A673 (cell line): ENCODE measurements around the gene ASB8. TPM values are rescaled to one million over a fixed set of nuclear protein-coding genes. Genes with fewer than 3 reads are reported as not detected.

ENCODE experiments used
- BruUV-seq: library from RNA; stranded (reverse); fragments of 400-500 nt; replicated peaks from 2 replicates; lab custom pipeline; 2021; lab: Mats Ljungman, UMichigan
- CTCF ChIA-PET: fragments of 300-600 bp; sonication (Branson Sonifier 250); formaldehyde crosslinking; loops from one replicate; lab custom pipeline; 2022; ENCODE audit warnings: antibody characterized with exemption; lab: Charles Lee
- POLR2A ChIA-PET: fragments of 300-600 bp; sonication (Branson Sonifier 250); formaldehyde crosslinking; loops from one replicate; lab custom pipeline; 2022; ENCODE audit warnings: antibody characterized with exemption; ENCODE audit not compliant: low non-redundant PET; lab: Charles Lee
- DNase-seq: peaks from one replicate; pipeline ENCODE4 v3.0.0-alpha.2; 2015; ENCODE audit warnings: low spot score
- H3K27ac ChIP-seq: fragments of 200-600 bp; sonication (generic); 2 replicates; pipeline ENCODE4 v1.5.1; 2016; ENCODE audit warnings: mixed run types, low read depth, mild to moderate bottlenecking, mixed read lengths, antibody characterized with exemption, low read length; ENCODE audit not compliant: poor library complexity, severe bottlenecking
- H3K27me3 ChIP-seq: fragments of 200-600 bp; sonication (generic); replicated peaks from 2 replicates; pipeline ENCODE4 v1.6.1; 2017; ENCODE audit warnings: mixed run types, low read depth, mild to moderate bottlenecking, mixed read lengths, antibody characterized with exemption, low read length; ENCODE audit not compliant: insufficient read depth, poor library complexity
- H3K36me3 ChIP-seq: fragments of 200-600 bp; sonication (generic); 2 replicates; pipeline ENCODE4 v1.6.1; 2016; ENCODE audit warnings: mixed run types, mild to moderate bottlenecking, mixed read lengths, antibody characterized with exemption, low read length; ENCODE audit not compliant: insufficient read depth, poor library complexity, severe bottlenecking
- H3K4me1 ChIP-seq: fragments of 200-600 bp; sonication (generic); 2 replicates; pipeline ENCODE4 v1.6.1; 2017; ENCODE audit warnings: mixed run types, mild to moderate bottlenecking, mixed read lengths, antibody characterized with exemption, low read length; ENCODE audit not compliant: insufficient read depth, poor library complexity, severe bottlenecking
- H3K4me3 ChIP-seq: fragments of 200-600 bp; sonication (generic); 2 replicates; pipeline ENCODE4 v1.5.1; 2016; ENCODE audit warnings: low read depth, mixed run types, mild to moderate bottlenecking, mixed read lengths, low read length; ENCODE audit not compliant: poor library complexity, severe bottlenecking
- H3K9me3 ChIP-seq: fragments of 200-600 bp; sonication (generic); 2 replicates; pipeline ENCODE4 v1.6.1; 2016; ENCODE audit warnings: mixed run types, low read depth, mild to moderate bottlenecking, mixed read lengths, antibody characterized with exemption, low read length; ENCODE audit not compliant: poor library complexity, severe bottlenecking
- CTCF ChIP-seq: fragments of 300-800, 200-600 bp; sonication (generic); conservative IDR thresholded peaks from 2 replicates; pipeline ENCODE4 v1.5.1; 2017; ENCODE audit warnings: low read depth, mild to moderate bottlenecking, antibody characterized with exemption, low read length, moderate library complexity, mixed read lengths
- EZH2 ChIP-seq: fragments of 200-600 bp; sonication (generic); IDR thresholded peaks from 2 replicates; pipeline ENCODE4 v1.6.1; 2017; ENCODE audit warnings: borderline replicate concordance, low read depth, mild to moderate bottlenecking, mixed read lengths, antibody characterized with exemption, low read length; ENCODE audit not compliant: poor library complexity, severe bottlenecking
- intact Hi-C: fragments of 100-400 bp; cut with micrococcal nuclease; formaldehyde crosslinking; loops from one replicate; pipeline ENCODE4 v1.10.0; 2022; ENCODE audit not compliant: unreplicated experiment
- total RNA-seq: library from RNA; stranded (reverse); gene quantifications from 2 replicates; pipeline ENCODE4 v1.2.3, GENCODE V29; 2021

ASB8 gene
- total RNA-seq, 1 experiment from 2014 or later, result 23.5 TPM

GRCh38 chr12:48187916-48188695 is 30.8 kb upstream of the ASB8 start:
- Histone ChIP-seq H3K27me3 (peaks cover 10% of the 10 kb centered on the region), H3K27ac (no peak overlapping the region), H3K9me3 (no peaks in the 10 kb centered on the region), H3K4me1 (peaks cover 22% of the 10 kb centered on the region), H3K4me3 (no peak overlapping the region), H3K36me3 (no peaks in the 10 kb centered on the region)
- intact Hi-C loops, result loop anchor here (10.0 kb wide), 4 partner anchors 183 to 427 kb away; partner anchors contain the start of genes COL2A1 and TMEM106C
- DNase-seq, result no peak
- ChIA-PET POLR2A (no interaction called here), CTCF (no interaction called here)
- BruUV-seq, result no TSS peak
- no peak for TF ChIP-seq EZH2
- TF ChIP-seq CTCF, result no peak

- peak; percentile 80 for DNase-seq
- Histone ChIP-seq H3K27ac (peak overlapping the region; percentile 75), H3K27me3 (peaks cover 15% of the 10 kb centered on the region), H3K36me3 (no peaks in the 10 kb centered on the region), H3K4me1 (peaks cover 30% of the 10 kb centered on the region), H3K4me3 (peak overlapping the region; percentile 67), H3K9me3 (no peaks in the 10 kb centered on the region)
- TF ChIP-seq EZH2 (no peak), CTCF (no peak)
- ChIA-PET CTCF (interaction anchor here (1.0 kb wide), 1 partner anchor 243 kb away, joined by 3 read pairs; no protein-coding TSS in a partner anchor), POLR2A (no interaction called here)
- no TSS peak for BruUV-seq
- intact Hi-C loops, result loop anchor here (10.0 kb wide), 4 partner anchors 181 to 429 kb away; partner anchors contain the start of genes COL2A1 and TMEM106C
These were observed 28.0 kb upstream of the ASB8 start for GRCh38 chr12:48185181-48185919.

GRCh38 chr12:48184549-48184922 is 27.2 kb upstream of the ASB8 start:
- H3K36me3 ChIP-seq, result no peaks in the 10 kb centered on the region
- no TSS peak for BruUV-seq
- H3K27ac ChIP-seq, result no peak overlapping the region
- peaks cover 15% of the 10 kb centered on the region for H3K27me3 ChIP-seq
- TF ChIP-seq EZH2 (peak; percentile 43), CTCF (no peak)
- peak overlapping the region; percentile 67 for H3K4me3 ChIP-seq
- CTCF ChIA-PET, result interaction anchor here (1.0 kb wide), 1 partner anchor 242 kb away, joined by 3 read pairs; no protein-coding TSS in a partner anchor
- no peaks in the 10 kb centered on the region for H3K9me3 ChIP-seq
- intact Hi-C loops, result loop anchor here (10.0 kb wide), 4 partner anchors 180 to 430 kb away; partner anchors contain the start of genes COL2A1 and TMEM106C
- DNase-seq, result no peak
- POLR2A ChIA-PET, result no interaction called here
- peaks cover 30% of the 10 kb centered on the region for H3K4me1 ChIP-seq
